GM12872 (cell line): ENCODE data around the gene BHLHE23.

Source experiments
- TF ChIP-seq, protein P1 (sequence below): IDR thresholded peaks from 3 replicates; pipeline ENCODE4 v1.5.1; 2011; ENCODE audit warnings: low read depth, mild to moderate bottlenecking, low read length, moderate library complexity; ENCODE audit not compliant: insufficient read depth

BHLHE23 gene

DNA sequence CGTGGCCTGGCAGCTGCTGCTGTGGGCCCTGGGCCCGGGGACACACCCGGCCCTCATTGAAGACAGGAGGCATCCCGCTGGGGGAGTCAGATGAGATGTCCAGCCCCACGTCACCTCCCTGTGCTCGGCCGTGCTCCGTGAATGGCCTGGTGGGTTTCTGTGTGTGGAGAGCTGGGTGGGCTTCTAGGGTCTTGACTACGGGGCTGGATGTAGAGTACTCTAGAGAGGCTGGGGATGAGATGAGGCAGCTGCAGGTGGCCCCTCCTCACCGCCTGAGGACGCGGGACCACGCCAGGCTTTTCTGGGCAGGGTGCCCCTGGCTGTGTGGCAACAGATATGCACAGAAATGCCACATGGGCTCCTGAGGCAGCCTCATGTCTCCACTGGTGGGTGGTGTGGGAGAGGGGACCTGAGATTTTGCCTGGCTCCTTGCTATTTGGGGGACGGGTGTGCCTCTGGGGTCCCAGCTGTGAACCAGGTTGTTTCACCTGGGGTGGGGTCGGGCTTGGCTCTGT, 8.4 kb upstream of the BHLHE23 start:
- TF ChIP-seq, protein P1, sequence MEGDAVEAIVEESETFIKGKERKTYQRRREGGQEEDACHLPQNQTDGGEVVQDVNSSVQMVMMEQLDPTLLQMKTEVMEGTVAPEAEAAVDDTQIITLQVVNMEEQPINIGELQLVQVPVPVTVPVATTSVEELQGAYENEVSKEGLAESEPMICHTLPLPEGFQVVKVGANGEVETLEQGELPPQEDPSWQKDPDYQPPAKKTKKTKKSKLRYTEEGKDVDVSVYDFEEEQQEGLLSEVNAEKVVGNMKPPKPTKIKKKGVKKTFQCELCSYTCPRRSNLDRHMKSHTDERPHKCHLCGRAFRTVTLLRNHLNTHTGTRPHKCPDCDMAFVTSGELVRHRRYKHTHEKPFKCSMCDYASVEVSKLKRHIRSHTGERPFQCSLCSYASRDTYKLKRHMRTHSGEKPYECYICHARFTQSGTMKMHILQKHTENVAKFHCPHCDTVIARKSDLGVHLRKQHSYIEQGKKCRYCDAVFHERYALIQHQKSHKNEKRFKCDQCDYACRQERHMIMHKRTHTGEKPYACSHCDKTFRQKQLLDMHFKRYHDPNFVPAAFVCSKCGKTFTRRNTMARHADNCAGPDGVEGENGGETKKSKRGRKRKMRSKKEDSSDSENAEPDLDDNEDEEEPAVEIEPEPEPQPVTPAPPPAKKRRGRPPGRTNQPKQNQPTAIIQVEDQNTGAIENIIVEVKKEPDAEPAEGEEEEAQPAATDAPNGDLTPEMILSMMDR: no peak

- TF ChIP-seq, protein P1: no peak
These were observed 7.9 kb upstream of the BHLHE23 start for GRCh38 chr20:63014710-63015109.

DNA sequence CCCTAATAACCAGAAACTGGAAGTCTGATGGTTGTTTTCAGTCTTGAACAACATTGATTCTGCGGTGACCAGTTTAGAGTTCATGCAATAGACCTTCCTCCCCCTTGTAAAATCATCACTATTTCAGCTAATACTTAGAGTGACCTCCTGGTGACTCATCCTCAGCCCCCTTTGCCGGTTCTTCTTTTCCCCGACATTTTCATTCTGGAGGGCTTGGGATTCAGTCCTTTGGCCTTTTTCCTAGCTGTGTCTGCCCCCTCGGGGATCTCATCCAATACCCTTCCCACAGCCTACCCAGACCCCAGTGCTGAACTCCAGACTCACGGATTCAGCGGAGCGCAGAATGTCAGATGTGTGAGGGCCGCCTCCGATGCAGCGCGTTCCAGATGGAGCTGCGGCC, 7.5 kb upstream of the BHLHE23 start:
- TF ChIP-seq, protein P1: no peak

DNA sequence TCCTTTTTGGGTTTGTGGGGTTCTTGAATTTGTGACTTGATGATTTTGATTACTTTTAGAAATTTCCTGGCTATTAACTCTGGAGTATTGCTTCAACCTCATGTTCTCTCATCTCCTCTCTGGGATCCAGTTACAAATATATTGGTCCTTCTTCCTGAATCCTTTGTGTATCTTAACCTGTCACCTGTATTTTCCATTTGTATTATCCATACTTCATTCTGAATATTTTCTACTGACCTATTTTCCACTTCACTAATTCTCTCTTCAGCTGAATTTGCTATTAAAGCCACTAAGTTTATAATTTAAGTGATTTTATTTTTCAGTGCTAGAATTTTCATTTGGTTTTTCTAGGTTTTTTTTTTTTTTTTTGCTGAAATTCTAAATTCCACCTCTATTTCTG, 6.4 kb upstream of the BHLHE23 start:
- TF ChIP-seq, protein P1: no peak

DNA sequence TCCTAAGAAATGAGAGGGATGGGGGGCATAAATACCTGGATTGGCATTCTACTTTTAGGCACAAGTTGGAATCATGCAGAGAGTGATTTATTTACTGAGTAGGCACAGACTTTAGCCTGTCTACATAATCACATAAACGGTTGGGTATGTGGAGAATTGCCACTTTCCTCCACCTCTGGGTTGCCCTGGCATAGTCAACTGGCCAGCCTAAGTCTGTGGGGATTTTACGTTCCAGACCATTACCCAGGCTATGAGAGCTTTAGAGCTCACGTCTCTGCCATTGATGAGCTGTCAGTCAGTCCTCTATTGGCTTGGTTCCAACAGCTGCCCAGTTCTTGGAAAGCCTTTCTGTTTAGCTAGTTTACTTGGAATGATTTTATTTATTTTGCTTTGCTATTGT, 5.0 kb upstream of the BHLHE23 start:
- TF ChIP-seq, protein P1: no peak

DNA sequence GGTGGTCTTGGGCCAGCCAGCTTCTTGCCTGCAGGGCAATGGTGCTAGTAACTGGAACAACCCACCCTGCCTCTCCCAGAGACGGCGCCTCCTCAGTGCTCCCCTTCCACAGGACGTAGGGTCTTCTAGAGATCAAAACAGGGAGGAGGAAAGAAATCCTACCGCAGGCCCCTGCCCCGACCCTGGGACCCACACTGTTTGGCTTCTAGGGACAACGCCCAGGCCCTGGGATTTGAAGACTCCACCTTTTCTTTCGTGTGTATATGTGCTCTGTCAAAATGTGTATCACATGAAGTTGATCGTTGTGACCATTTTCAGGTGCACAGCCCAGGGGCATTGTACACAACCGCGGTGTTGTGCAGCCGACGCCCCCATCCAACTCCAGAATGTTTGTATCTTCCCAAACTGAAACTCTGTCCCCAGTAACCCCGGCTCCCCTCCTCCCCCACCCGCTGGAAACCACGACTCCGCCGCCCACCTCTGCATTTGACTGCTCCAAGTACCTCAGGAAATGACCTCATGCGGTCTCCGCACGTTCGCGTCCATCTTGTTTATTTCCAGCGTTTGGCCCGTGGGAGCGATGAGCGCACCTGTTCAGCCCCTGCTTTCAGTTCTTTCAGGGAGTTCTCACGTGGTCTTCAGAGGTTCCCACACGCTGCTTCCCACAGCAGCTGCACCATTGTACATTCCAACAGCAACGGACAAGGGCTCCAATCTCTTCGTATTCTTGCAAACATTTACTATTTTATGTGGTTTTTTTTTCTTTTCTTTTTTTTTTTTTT, 3.4 kb upstream of the BHLHE23 start:
- TF ChIP-seq, protein P1: no peak

GRCh38 chr20:63009045-63009961, 2.5 kb upstream of the BHLHE23 start:
- TF ChIP-seq, protein P1: peak; percentile 88
